Skin of body (tissue), 2 donors: ENCODE measurements around the gene TBC1D1. TPM values are rescaled to one million over a fixed set of nuclear protein-coding genes. Genes with fewer than 3 reads are reported as not detected.
A peak's percentile ranks its signal among the peaks of the same experiment; 100 is the strongest.
"Not testable (repeated sequence)": the region's sequence is repeated elsewhere in the genome, so short reads cannot be mapped to it uniquely, and the experiment has no call there.

Experiments used
- DNase-seq: peaks from one replicate; lab custom pipeline; 2025; lab: John Stamatoyannopoulos, UW
- total RNA-seq: library from RNA; depleted of rRNA; stranded (reverse); fragments of >200 nt; gene quantifications from one replicate; pipeline ENCODE4 v1.2.3, GENCODE V29; 2014

TBC1D1 gene
- total RNA-seq, 1 donor from 2014 or later = 45.2 TPM

DNA sequence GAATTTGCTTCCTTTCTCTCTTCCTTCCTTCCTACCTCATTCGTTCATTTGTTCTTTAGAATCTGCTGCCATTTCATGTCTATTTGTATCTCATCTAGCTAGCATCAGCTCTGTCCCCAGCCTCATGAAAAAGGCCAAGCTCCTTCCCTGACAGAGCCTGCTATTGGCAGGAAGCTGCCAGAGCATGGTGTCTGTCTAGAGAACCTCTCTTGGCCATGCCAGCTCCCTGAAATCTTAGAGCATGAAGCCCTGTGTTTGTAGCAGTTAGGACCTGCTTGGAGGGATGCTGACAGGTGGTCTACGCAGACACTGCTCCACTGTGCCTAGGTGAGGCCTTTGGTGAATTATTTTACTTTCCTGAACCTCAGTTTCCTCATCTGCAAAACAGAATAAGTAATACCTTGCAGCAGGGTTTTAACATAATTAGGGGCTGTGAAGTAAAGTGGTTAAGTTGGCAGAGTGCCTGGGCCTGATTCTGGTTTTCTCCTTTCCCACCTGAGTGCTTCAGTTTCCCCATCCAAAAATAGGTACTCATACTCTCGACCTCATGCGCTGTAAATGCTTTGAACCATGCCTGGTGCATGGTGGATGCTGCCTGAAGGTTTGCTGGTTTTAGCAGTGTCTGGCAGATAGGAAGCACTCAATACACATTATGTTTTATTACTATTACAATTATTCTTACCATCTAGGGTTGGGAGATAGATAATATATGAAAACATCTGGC lies 74.0 kb downstream of the TBC1D1 start:
- no peak for DNase-seq

DNA sequence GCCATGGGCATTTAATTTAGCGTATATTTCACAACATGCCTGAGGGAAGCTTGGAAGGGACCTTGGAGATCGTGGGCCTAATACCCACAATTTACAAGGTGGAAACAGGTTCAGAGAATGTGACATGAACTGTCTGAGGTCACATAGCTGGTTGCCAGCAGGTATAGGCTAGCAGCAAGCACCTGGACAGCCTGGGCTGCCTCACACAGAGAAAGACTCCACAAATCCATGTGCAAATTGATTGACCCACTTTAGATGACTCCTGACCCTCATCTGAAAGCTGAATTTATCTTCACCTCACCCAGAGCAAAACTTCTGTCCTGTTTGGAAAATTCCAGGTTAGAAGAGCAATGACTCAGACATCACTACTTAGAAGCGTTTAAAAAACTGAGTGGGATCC lies 75.2 kb downstream of the TBC1D1 start:
- DNase-seq = no peak

DNA sequence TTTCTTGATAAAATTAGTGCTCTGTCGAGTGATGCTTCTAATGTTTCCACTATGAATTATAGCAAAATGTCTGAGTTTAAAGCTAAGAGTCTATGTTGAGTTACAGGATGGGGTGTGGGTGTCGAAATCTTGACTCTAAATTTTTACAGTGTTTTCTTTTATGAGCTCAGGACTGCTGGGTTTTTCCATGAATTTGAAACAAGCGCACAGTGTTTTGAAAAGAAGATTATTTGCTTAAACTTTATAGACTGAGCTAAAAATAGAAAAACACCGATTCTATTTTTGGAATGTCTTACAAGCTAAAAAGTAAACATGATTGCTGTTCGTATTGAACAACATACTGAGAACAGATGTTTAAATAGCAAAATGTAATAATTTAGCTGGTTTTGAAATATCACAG lies 76.9 kb downstream of the TBC1D1 start:
- DNase-seq = peak; percentile 19

DNA sequence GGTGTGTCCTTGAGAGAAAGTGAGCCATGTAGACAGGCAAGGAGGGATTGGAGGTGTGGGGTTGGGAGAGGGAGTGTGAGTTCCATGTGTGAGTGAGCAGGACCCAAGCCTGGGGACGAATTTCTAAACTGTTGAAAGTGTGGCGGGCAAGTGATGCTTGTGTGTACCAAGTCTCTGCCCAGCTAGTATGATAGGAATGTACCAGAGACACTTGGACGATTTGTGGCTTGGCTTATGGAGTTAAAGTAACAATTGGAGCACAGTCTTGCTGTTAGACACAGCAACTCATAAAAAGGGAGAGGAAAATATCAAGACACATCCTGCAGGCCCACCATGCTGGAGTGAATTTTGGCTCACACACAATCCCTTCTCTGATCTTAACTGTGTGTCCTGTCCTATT lies 77.9 kb downstream of the TBC1D1 start:
- DNase-seq = no peak

DNA sequence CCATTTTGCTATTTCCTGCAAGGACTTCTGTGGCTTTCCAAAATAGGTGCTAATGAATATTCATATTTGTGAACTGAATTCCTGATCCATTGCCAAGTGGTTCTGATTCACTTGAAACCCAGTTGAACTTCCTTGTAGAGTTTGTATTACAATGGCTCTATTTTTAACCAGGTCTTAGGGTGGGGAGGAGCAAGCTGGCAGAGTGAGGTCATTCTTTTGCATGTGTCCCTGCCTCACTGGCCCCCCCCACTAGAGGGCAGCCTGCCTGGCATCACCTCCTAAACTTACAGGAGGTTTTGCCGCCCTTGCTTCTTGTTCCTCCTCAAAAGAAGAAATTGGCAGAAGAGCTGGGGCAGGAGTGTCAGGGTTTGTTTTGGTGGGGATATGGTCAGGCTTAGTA lies 79.8 kb downstream of the TBC1D1 start:
- no peak for DNase-seq

DNA sequence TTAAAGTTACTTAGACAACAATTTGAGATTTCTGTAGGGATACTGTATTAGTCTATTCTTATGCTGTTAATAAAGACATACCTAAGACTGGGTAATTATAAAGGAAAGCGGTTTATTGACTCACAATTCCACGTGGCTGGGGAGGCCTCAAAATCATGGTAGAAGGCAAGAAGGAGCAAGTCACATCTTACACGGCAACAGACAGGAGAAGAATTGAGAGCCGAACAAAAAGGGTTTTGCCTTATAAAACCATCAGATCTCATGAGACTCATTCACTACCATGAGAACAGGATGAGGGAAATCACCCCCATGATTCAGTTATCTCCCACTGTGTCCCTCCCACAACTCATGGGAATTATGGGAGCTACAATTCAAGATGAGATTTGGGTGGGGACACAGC lies 80.3 kb downstream of the TBC1D1 start:
- DNase-seq = no peak

DNA sequence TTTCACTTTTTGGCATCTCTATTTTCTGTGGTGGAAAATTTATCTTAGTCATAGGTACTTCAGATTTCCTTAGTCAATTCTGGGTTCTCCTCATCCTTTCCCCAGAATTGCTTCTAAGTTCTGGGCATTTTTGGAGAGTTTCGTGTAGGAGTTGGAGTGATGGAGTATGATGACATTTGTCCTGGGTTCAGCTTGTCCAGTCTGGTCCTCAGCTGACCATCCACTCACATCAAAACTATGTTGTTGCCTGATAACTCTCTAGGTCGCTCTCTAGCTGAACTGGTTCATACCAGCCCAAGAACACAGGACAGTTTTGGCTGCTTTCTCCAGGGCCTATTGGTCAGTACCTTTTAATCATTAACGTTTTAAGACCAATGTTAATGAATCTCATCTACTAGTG lies 82.6 kb downstream of the TBC1D1 start:
- no peak for DNase-seq

DNA sequence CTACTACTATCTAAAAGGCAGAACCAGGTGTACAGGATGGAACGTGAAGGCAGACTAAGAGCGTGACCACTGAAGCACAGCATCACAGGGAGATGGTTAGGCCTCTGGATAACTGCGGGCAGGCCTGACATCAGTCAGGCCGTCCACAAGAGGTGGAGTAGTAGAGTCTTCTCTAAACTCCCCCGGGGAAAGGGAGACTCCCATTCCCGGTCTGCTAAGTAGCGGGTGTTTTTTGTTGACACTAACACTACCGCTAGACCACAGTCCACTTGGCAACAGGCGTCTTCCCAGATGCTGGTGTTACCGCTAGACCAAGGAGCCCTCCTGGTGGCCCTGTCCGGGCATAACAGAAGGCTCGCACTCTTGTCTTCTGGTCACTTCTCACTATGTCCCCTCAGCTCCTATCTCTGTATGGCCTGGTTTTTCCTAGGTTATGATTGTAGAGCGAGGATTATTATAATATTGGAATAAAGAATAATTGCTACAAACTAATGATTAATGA lies 84.5 kb downstream of the TBC1D1 start:
- DNase-seq = not testable (repeated sequence)

DNA sequence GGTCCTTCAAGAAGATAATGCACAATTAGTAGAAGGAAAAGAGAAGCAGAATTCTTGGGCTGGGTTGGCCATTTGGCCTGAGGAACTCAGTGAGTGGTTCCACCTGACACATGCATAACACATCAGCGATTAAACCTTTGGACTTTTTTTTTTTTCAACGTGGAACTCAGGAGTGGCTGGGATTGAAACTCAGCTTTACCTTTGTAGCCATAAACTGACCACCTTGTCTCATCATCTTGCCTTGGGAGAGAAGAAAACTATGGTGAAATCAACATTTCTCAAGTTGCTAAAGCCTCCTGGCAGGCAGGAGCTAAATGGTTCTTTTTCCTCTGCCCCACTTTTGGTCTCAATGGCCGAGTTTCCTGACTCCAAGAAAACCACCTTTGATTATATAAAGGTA lies 85.6 kb downstream of the TBC1D1 start:
- DNase-seq = no peak

DNA sequence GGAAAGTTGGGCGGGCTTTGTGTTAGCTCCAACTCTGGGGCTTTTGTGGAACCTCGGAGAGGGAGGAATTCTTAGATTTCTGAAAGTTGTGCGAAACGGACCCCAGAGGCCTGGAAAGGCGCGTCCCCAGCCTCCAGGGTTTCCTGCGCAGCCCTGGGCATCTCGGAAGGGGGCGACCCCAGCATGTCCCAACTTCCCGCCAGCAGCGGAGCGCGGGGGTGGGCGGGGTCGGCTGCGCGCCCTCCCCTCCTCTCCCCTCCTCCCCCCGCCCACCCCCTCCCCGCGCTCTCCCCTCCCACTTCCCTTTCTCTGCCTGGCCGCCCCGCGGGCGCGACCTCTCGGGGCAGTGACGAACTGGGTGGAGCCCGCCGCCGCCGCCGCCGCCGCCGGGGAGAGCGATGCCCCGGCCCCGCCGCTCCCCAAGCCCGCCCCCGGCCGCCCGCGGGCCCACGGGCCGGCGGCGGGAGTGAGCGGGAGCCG lies 86.1 kb downstream of the TBC1D1 start:
- DNase-seq = peak; percentile 44

DNA sequence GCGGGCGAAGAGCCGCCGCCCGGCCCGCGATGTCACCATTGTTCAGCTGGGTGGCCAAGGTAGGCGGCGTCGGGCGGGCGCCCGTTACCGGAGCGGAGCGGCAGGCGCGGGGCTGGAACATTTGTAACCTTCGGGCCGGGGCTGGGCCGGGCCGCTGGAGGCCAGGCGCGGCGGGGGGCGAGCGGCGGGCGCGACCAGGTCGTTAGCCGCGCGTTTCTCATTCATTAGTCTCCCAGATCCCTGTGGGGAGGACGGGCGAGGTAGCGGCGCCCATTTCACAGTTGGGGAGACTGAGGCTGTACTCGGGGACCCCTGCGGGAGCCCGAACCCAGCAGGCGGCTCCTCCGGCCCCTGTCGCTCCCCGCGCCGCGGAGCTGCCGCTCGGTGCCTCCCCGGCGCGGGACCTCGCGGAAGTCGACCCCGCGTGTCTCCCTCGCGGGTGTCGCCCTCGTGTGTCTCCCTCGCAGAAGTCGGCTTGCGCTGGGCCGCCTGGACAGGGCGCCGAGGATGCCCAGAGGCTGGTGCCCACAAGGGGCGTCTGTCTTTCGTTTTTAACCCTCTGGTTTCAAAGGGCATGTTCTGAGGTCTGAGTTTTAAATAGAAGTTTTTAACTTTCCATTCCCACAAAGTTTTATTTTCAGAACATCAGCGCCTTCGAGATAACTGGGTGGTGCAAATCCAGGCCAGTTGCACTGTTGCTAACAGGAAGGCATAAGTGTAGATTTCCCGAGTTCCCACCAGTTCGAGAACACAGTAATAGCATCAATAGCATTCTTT lies 86.8 kb downstream of the TBC1D1 start:
- peak; percentile 31 for DNase-seq

DNA sequence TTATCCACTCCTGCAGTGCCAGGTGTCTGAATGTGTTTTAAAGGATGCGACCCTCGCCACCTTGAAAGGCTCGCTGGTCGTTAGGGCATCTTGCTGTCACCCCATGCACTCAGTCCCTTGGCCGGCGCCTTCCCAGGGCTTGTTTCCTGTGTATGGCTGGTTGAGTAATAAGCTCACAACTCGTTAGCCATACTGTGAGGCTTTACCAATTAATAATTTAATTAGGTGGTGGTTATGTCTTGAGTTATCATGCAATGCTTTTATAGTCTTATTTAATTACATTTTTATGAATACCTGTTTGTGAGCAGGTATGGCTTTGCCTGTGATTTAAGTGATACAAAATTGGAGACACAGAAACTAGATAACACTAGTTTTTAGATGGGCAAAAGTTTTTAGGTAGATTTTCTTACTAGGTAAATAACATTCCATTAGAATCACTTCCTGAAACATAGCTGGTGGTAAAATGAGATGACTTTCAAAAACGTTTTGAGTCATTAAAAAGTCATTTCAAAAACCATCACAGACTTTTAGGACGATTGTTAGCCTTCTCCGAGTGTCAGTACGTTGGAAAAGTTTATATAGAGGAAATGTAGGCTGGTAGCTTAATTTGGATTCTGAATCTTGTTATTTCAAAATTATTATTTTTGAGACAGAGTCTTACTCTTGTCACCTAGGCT lies 87.5 kb downstream of the TBC1D1 start:
- DNase-seq = no peak

DNA sequence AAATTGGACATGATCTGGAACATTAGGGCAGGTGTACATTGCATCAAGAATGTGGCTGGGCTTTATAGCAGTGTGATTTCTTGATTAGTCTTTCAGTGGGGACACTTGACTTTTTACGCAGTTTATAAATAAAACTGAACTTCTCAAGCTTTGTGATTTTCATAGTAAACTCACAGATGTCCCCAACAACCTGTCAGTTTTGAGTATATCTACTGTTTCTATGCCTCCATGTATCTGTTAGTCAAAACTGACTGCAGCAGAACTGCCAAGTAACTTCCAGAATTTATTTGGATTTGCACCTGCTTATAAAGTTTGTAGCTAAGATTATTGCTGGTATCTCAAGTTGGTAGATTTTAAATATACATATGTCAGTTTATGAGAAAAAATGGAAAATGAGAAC lies 89.4 kb downstream of the TBC1D1 start:
- no peak for DNase-seq

DNA sequence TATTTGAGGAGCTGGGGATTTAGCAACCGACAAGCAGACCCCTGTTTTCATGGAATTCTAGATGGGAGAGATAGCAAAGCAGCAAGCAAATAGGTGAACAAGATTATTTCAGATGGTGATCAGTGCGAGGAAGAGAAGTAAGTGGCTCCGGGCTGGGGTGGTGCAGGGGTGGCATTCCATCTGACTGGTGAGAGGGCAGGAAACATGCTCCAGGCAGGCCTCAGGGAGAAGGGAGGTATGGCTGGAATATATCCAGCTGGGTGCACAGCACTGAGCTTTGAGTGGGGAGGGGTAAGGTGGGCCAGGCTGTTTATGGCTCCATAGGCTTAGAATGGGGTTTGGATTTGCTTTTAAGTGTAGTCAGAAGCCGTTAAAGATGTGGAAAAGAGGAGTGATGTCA lies 90.5 kb downstream of the TBC1D1 start:
- no peak for DNase-seq

DNA sequence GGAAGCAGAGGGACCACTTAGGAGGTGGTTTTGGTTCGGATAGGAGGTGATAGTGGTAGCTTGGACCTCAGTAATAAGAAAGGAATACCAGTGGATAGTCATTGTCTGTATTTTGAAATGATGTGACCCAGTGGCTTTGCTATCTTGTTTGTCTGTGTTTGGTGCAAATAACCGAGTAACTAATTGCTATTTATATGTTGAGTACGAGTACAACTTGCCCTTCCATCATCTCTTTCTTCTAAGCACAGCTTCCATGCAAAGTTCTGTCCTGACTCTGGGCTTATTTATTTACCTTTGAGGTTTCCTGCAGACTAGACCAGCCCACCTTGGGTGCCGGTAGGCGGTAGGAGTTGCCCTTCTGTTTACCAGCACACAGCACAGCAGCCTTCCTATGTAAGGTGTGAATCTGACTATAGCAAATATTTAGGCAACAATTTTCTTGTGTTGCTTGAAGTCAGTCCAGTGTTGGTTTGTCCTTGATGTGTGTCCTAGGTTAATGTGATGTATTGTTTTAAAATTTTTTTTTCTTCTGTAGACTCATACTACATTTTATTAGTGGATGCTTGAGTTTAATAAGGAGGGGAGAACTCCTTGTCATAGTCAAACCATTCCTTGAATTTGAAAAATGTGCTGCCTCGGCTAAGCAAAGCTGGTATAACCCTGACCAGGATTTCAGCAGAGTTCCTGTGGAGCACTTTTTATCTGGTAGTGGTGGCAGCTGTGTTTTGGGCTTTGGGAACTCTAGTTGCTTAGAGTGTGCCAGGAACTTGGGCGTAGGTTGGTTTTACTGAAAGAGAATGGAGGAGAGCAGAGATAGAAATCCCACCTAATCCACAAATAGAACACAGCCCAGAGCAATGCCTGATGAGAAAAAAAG lies 91.2 kb downstream of the TBC1D1 start:
- no peak for DNase-seq

DNA sequence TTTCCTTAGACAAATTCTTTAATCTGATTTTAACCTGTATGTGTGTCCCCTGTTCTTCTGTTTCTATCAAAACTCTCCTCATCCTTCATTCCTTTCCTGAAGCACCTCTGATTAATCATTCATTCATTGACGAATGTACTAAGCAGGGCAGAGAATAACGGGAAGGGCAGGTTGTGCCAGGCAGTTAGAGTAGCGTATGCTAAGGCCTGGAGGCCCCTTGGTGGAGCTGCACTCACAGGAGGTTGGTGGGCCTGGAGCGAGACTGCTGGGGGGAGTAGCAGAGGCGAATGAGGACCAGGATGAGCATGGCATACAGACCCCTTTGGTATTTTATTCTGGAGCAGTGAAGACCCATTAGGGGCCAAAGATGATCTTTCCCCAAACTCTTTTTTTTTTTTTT lies 91.9 kb downstream of the TBC1D1 start:
- DNase-seq = no peak

DNA sequence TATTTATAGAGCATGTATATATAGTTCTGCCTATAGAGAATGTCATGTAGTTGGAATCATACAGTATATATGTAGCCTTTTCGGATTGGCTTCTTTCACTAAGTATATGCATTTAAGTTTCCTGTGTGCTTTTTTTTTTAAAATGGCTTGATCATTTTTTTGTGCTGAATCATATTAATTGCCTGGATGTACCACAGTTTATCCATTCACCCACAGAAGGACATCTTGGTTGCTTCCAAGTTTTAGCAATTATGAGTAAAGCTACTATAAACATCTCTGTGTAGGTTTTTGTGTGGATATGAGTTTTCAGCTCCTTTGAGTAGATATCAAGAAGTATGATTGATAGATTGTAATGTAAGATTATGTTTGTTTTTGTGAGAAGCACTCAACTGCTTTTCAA lies 93.1 kb downstream of the TBC1D1 start:
- DNase-seq = no peak

DNA sequence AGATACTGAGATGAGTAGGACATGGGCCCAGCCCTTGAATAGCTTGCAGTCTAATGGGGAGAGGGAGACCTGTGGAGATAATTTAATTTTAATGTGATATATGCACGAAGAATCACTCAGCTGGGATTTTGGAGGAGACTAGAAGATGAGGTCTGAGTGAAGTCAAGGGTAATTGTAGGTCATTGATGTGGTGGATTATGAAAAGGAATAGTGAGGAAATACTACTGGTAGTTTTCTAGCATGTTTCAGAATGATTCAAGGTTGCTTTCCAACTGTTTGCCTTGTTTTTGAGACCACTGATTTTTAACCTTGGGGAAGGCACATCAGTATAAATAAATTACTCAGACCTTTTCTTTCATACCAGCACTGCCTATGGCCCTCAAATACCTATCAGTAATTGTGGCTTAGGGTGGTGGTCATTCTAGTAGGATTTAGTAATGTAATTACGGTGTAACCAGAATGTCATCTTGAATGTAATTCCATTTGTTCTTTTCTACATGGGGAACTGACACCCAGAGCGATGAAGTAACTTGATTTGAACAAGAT lies 94.9 kb downstream of the TBC1D1 start:
- no peak for DNase-seq

DNA sequence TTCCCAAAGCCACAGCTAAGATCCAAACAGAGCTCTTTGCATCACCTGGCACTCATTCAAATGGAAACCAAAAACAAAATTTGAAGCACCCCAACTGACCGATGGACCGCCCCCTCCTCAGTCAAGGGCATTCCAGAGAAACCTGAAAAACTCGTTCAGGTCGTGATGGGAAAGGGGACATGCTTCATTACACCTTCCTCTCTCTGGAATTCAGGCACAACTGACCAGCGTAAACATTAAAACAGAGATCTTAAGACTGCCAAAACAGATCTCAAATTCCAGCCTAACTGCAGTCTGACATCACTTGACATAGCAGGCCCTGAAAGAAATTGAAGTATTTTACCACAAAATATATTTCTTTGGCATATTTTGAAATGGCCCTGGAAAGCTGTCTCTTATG lies 97.8 kb downstream of the TBC1D1 start:
- no peak for DNase-seq

DNA sequence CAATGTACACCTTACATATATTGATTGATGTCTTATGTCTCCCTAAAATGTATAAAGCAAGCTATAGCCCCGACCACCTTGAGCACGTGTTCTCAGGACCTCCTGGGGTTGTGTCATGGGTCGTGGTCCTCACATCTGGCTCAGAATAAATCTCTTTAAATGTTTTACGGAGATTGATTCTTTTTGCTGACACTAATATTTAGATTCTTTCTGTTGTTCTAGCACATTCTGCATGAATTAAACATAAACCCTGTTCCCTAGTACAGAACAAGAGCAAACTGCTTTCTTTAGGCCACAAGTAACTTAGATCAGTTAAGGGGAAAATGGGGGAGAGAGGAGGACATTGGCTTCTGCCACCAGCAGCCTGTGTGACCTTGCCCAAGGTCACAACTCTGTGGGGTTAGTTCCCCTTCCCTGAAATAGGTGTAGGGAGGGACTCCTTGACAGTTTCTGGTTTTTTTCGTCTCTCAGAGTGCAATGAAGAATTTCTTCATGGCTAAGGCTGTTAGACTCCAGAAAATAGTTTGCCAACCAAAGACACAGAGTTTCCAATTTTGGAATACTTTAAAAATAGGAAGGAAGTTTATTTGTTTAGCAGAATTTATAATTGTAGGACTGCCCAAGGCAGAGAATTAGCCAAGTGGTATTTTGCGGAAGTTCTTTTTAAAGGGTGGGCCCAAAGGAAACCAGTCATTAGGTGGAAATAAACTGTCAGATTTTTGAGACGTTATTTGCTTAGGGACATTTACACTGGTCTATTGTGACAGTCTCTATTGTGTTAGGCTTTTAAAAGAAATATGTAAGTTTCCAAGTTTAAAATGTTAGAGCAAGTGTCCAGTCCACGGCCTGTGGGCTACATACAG lies 98.7 kb downstream of the TBC1D1 start:
- DNase-seq = no peak
